HepG2 (cell line): ENCODE measurements around the gene RAPGEF5. TPM values are rescaled to one million over a fixed set of nuclear protein-coding genes. Genes with fewer than 3 reads are reported as not detected.

ENCODE experiments used
- ATAC-seq: fragments of 200-7000 bp; cut with Tn5 transposase; 3 replicates; pipeline ENCODE4 v1.9.1; 2020; ENCODE audit warnings: mild to moderate bottlenecking, moderate library complexity
- BruUV-seq: library from RNA; stranded (reverse); fragments of 400-500 nt; replicated peaks from 2 replicates; lab custom pipeline; 2021; lab: Mats Ljungman, UMichigan
- CTCF ChIA-PET: fragments of 300-600 bp; formaldehyde crosslinking; extraction: SDS; loops from one replicate; lab custom pipeline; 2021; ENCODE audit warnings: low total read pairs, inconsistent platforms, low intra/inter-chr PET ratio; lab: Yijun Ruan, JAX
- POLR2A ChIA-PET: fragments of 350-600 bp; sonication (Branson Sonifier 250); formaldehyde crosslinking; loops from one replicate; lab custom pipeline; 2020; ENCODE audit warnings: antibody characterized with exemption, inconsistent platforms; lab: Yijun Ruan, JAX
- DNase-seq: peaks from one replicate; pipeline ENCODE4 v3.0.0-alpha.2; 2015; ENCODE audit warnings: low spot score
- FAIRE-seq: peaks from 3 replicates; lab custom pipeline; 2011; peaks lifted over from hg19 to GRCh38; lab: Jason Lieb, UNC
- H2AFZ ChIP-seq: one replicate; pipeline ENCODE4 v1.6.1; 2011; ENCODE audit warnings: low read length, inconsistent platforms
- H3K27ac ChIP-seq: fragments of 300-600 bp; 3 replicates; pipeline ENCODE4 v1.8.0; 2011; ENCODE audit warnings: mixed run types, mild to moderate bottlenecking, mixed read lengths, low read length, inconsistent platforms; ENCODE audit not compliant: insufficient read depth; ENCODE audit errors: extremely low read length
- H3K27me3 ChIP-seq, 2 experiments: fragments of 200-600 bp in 1 of 2; 2 replicates in 1 of 2; 3 replicates in 1 of 2; pipeline versions ENCODE4 v1.6.0 to v1.8.0; 2011; ENCODE audit warnings: low read length in 2 of 2, mild to moderate bottlenecking in 2 of 2, moderate library complexity in 2 of 2, inconsistent platforms in 1 of 2; ENCODE audit not compliant: insufficient read depth in 2 of 2, control insufficient read depth in 1 of 2
- H3K36me3 ChIP-seq, 2 experiments: fragments of 200-600 bp in 1 of 2; replicated peaks in 1 of 2; 2 replicates in 1 of 2; 3 replicates in 1 of 2; pipeline versions ENCODE4 v1.5.1 to v1.8.0; 2011; ENCODE audit warnings: low read length in 2 of 2, inconsistent platforms in 1 of 2; ENCODE audit not compliant: insufficient read depth in 2 of 2, control insufficient read depth in 1 of 2
- H3K4me1 ChIP-seq: 2 replicates; pipeline ENCODE4 v1.5.1; 2012; ENCODE audit warnings: low read length, inconsistent platforms; ENCODE audit not compliant: insufficient read depth
- H3K4me2 ChIP-seq: 2 replicates; pipeline ENCODE4 v1.6.0; 2011; ENCODE audit warnings: low read depth, low read length, inconsistent platforms
- H3K4me3 ChIP-seq, 3 experiments: fragments of 200-600 bp in 1 of 3; sonication (generic), shearing (Covaris generic) in 1 of 3; replicated peaks in 1 of 3; 2 replicates each; pipeline ENCODE4 v1.5.1; 2011 to 2016; ENCODE audit warnings: low read length in 3 of 3, inconsistent platforms in 2 of 3, low read depth in 2 of 3, mild to moderate bottlenecking in 2 of 3, control low read depth in 1 of 3, mixed read lengths in 1 of 3; ENCODE audit not compliant: insufficient read depth in 1 of 3
- H3K79me2 ChIP-seq: one replicate; pipeline ENCODE4 v1.6.1; 2011; ENCODE audit warnings: low read length, inconsistent platforms; ENCODE audit not compliant: insufficient read depth
- H3K9ac ChIP-seq: 2 replicates; pipeline ENCODE4 v1.6.0; 2011; ENCODE audit warnings: mild to moderate bottlenecking, low read depth, low read length, inconsistent platforms; ENCODE audit not compliant: insufficient read depth
- H3K9me3 ChIP-seq: 2 replicates; pipeline ENCODE4 v1.5.1; 2012; ENCODE audit warnings: mild to moderate bottlenecking, low read length
- H4K20me1 ChIP-seq: 2 replicates; pipeline ENCODE4 v1.6.0; 2011; ENCODE audit warnings: inconsistent platforms, mild to moderate bottlenecking, low read length, moderate library complexity; ENCODE audit not compliant: insufficient read depth
- CEBPG ChIP-seq: IDR thresholded peaks from 2 replicates; pipeline ENCODE4 v1.6.1; 2016
- TMF1 ChIP-seq: sonication (generic); formaldehyde crosslinking; IDR thresholded peaks from 2 replicates; pipeline ENCODE4 v1.8.1; 2022; ENCODE audit warnings: low read depth, missing genetic modification reagents
- XBP1 ChIP-seq: sonication (generic); formaldehyde crosslinking; IDR thresholded peaks from 2 replicates; pipeline ENCODE4 v1.5.0; 2020; ENCODE audit warnings: missing genetic modification reagents
- ZNF546 ChIP-seq: sonication (generic); formaldehyde crosslinking; conservative IDR thresholded peaks from 2 replicates; pipeline ENCODE4 v1.8.1; 2023; ENCODE audit warnings: mild to moderate bottlenecking, missing genetic modification reagents
- ZNF75D ChIP-seq: sonication (generic); formaldehyde crosslinking; IDR thresholded peaks from 2 replicates; pipeline ENCODE4 v1.8.1; 2023; ENCODE audit warnings: missing genetic modification reagents, mild to moderate bottlenecking, borderline replicate concordance
- ZNF777 ChIP-seq: sonication (generic); formaldehyde crosslinking; IDR thresholded peaks from 2 replicates; pipeline ENCODE4 v1.4.0; 2020; ENCODE audit warnings: missing genetic modification reagents
- WGBS: methylation state at CpG from one replicate; pipeline ENCODE4 v1.1.6; 2017; ENCODE audit warnings: low lambda C conversion rate; 5-methylcytosine and 5-hydroxymethylcytosine counted together
- in situ Hi-C: cut with HindIII; loops from 2 replicates; pipeline ENCODE4 v1.10.0; 2017; ENCODE audit warnings: low pct_unique_long_range_greater_than_20kb; ENCODE audit not compliant: extremely low pct_ligation_motif_present
- intact Hi-C: fragments of 100-400 bp; cut with micrococcal nuclease; formaldehyde crosslinking; loops from one replicate; pipeline ENCODE4 v1.10.0; 2022; ENCODE audit not compliant: unreplicated experiment
- polyA plus RNA-seq, 8 experiments: library from polyadenylated mRNA; depleted of rRNA in 3 of 8; stranded (reverse) in 7 of 8; unstranded in 1 of 8; fragments of >200 nt; fragmentation: Illumina TruSeq in 4 of 8; extraction: Trizol in 4 of 8; gene quantifications; 2 replicates each; pipeline versions ENCODE4 v1.2.1 to v1.2.3, GENCODE V29; 2011 to 2016; ENCODE audit warnings: low read depth in 4 of 8, missing spikeins in 1 of 8, mixed read lengths in 1 of 8; ENCODE audit not compliant: insufficient read depth in 1 of 8
- total RNA-seq, 5 experiments: library from RNA; depleted of rRNA; stranded (reverse); fragments of >200 nt; fragmentation: Illumina TruSeq; extraction: Trizol; gene quantifications; 2 replicates each; pipeline ENCODE4 v1.2.3, GENCODE V29; 2016; ENCODE audit warnings: low read depth in 1 of 5
- TF ChIP-seq, protein P1 (sequence below): IDR thresholded peaks from 2 replicates; pipeline ENCODE4 v1.6.1; 2016; ENCODE audit warnings: missing compliant biosample characterization, missing genetic modification reagents, borderline replicate concordance
- TF ChIP-seq, protein P2 (sequence below): sonication (generic); formaldehyde crosslinking; IDR thresholded peaks from 2 replicates; pipeline ENCODE4 v1.5.0; 2020; ENCODE audit warnings: mild to moderate bottlenecking, missing genetic modification reagents, borderline replicate concordance
- TF ChIP-seq, protein P3 (sequence below): sonication (generic); formaldehyde crosslinking; IDR thresholded peaks from 2 replicates; pipeline ENCODE4 v1.5.0; 2020; ENCODE audit warnings: missing genetic modification reagents
- TF ChIP-seq, protein P4 (sequence below): sonication (generic); formaldehyde crosslinking; IDR thresholded peaks from 2 replicates; pipeline ENCODE4 v1.4.0; 2020; ENCODE audit warnings: missing genetic modification reagents, mild to moderate bottlenecking, borderline replicate concordance

Gene RAPGEF5
- total and polyA plus RNA-seq, 2 of the 13 experiments (the other 11 are each of a cell fraction or from before 2014, with no cell fraction given): 17.1 to 23.4 TPM

DNA sequence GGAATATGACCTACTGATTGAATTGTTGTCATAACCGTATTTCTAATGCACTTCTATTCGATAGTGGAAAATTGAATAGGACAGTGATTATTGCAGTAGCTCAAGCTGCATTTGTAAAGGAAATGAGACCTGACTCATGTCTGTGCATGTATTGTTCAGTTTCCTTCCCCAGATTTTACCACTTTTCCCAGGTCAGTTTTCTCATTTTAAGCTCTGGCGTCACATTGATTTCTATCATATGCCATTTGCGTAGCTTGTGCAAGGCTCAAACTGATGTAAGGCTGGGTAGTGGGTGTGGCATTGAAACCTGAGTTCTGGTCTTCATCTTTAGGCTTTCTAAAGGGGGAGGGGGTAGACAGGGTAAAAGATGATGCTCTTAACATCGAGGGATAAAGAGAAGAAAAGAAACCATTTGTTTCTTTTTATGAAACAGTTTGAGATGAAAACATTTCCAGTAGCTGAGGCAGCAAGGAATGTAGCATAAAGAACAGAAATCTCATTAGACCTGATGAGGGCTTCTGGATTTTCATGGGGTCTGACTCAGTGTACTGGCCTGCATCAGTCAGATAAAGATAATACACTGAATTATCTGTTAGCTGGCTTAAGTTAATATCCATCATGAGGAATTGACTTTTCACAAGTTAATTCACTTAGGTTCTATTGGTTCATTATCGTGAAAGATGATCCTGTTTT, 229.0 kb downstream of the RAPGEF5 start:
- FAIRE-seq (no peak), DNase-seq (no peak)
- no peaks in the 10 kb centered on the region for H3K4me1 ChIP-seq
- no TSS peak for BruUV-seq
- POLR2A ChIA-PET: no interaction called here
- intact Hi-C loops: no loop called here
- H3K9me3 ChIP-seq: no peaks in the 10 kb centered on the region
- H3K36me3 ChIP-seq: peaks cover 16 to 63% of the 10 kb centered on the region in 2 experiments
- 80% methylated on average over 6 of the region's 6 CpGs for WGBS
- TF ChIP-seq ZNF75D (CRISPR knock-in tag) (no peak), ZNF546 (CRISPR knock-in tag) (no peak), CEBPG (CRISPR knock-in tag) (no peak), XBP1 (CRISPR knock-in tag) (no peak), ZNF777 (CRISPR knock-in tag) (no peak), TMF1 (CRISPR knock-in tag) (no peak)
- TF ChIP-seq, protein P1, sequence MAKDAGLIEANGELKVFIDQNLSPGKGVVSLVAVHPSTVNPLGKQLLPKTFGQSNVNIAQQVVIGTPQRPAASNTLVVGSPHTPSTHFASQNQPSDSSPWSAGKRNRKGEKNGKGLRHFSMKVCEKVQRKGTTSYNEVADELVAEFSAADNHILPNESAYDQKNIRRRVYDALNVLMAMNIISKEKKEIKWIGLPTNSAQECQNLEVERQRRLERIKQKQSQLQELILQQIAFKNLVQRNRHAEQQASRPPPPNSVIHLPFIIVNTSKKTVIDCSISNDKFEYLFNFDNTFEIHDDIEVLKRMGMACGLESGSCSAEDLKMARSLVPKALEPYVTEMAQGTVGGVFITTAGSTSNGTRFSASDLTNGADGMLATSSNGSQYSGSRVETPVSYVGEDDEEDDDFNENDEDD (CRISPR knock-in tag): no peak
- TF ChIP-seq, protein P2, sequence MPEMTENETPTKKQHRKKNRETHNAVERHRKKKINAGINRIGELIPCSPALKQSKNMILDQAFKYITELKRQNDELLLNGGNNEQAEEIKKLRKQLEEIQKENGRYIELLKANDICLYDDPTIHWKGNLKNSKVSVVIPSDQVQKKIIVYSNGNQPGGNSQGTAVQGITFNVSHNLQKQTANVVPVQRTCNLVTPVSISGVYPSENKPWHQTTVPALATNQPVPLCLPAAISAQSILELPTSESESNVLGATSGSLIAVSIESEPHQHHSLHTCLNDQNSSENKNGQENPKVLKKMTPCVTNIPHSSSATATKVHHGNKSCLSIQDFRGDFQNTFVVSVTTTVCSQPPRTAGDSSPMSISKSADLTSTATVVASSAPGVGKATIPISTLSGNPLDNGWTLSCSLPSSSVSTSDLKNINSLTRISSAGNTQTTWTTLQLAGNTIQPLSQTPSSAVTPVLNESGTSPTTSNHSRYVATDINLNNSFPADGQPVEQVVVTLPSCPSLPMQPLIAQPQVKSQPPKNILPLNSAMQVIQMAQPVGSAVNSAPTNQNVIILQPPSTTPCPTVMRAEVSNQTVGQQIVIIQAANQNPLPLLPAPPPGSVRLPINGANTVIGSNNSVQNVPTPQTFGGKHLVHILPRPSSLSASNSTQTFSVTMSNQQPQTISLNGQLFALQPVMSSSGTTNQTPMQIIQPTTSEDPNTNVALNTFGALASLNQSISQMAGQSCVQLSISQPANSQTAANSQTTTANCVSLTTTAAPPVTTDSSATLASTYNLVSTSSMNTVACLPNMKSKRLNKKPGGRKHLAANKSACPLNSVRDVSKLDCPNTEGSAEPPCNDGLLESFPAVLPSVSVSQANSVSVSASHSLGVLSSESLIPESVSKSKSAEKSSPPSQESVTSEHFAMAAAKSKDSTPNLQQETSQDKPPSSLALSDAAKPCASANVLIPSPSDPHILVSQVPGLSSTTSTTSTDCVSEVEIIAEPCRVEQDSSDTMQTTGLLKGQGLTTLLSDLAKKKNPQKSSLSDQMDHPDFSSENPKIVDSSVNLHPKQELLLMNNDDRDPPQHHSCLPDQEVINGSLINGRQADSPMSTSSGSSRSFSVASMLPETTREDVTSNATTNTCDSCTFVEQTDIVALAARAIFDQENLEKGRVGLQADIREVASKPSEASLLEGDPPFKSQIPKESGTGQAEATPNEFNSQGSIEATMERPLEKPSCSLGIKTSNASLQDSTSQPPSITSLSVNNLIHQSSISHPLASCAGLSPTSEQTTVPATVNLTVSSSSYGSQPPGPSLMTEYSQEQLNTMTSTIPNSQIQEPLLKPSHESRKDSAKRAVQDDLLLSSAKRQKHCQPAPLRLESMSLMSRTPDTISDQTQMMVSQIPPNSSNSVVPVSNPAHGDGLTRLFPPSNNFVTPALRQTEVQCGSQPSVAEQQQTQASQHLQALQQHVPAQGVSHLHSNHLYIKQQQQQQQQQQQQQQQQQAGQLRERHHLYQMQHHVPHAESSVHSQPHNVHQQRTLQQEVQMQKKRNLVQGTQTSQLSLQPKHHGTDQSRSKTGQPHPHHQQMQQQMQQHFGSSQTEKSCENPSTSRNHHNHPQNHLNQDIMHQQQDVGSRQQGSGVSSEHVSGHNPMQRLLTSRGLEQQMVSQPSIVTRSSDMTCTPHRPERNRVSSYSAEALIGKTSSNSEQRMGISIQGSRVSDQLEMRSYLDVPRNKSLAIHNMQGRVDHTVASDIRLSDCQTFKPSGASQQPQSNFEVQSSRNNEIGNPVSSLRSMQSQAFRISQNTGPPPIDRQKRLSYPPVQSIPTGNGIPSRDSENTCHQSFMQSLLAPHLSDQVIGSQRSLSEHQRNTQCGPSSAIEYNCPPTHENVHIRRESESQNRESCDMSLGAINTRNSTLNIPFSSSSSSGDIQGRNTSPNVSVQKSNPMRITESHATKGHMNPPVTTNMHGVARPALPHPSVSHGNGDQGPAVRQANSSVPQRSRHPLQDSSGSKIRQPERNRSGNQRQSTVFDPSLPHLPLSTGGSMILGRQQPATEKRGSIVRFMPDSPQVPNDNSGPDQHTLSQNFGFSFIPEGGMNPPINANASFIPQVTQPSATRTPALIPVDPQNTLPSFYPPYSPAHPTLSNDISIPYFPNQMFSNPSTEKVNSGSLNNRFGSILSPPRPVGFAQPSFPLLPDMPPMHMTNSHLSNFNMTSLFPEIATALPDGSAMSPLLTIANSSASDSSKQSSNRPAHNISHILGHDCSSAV (CRISPR knock-in tag): no peak
- TF ChIP-seq, protein P3, sequence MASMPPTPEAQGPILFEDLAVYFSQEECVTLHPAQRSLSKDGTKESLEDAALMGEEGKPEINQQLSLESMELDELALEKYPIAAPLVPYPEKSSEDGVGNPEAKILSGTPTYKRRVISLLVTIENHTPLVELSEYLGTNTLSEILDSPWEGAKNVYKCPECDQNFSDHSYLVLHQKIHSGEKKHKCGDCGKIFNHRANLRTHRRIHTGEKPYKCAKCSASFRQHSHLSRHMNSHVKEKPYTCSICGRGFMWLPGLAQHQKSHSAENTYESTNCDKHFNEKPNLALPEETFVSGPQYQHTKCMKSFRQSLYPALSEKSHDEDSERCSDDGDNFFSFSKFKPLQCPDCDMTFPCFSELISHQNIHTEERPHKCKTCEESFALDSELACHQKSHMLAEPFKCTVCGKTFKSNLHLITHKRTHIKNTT (CRISPR knock-in tag): no peak
- TF ChIP-seq, protein P4, sequence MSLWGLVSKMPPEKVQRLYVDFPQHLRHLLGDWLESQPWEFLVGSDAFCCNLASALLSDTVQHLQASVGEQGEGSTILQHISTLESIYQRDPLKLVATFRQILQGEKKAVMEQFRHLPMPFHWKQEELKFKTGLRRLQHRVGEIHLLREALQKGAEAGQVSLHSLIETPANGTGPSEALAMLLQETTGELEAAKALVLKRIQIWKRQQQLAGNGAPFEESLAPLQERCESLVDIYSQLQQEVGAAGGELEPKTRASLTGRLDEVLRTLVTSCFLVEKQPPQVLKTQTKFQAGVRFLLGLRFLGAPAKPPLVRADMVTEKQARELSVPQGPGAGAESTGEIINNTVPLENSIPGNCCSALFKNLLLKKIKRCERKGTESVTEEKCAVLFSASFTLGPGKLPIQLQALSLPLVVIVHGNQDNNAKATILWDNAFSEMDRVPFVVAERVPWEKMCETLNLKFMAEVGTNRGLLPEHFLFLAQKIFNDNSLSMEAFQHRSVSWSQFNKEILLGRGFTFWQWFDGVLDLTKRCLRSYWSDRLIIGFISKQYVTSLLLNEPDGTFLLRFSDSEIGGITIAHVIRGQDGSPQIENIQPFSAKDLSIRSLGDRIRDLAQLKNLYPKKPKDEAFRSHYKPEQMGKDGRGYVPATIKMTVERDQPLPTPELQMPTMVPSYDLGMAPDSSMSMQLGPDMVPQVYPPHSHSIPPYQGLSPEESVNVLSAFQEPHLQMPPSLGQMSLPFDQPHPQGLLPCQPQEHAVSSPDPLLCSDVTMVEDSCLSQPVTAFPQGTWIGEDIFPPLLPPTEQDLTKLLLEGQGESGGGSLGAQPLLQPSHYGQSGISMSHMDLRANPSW (CRISPR knock-in tag): no peak
- TF ChIP-seq, all 625 proteins: peak for 0
- no peak for ATAC-seq
- Histone ChIP-seq H3K27me3 (no peaks in the 10 kb centered on the region), H3K4me3 (no peak overlapping the region), H4K20me1 (no peaks in the 10 kb centered on the region), H3K9ac (no peak overlapping the region), H3K27ac (no peak overlapping the region), H3K4me2 (no peak overlapping the region), H3K79me2 (no peaks in the 10 kb centered on the region), H2AFZ (no peak overlapping the region)
- CTCF ChIA-PET: no interaction called here
- in situ Hi-C loops: no loop called here
